GM10266 (cell line): ENCODE measurements around the gene MR1.

Experiments
- DNase-seq: peaks from one replicate; pipeline ENCODE4 v3.0.0; 2012; ENCODE audit errors: extremely low spot score
- CTCF ChIP-seq: IDR thresholded peaks from 2 replicates; pipeline ENCODE4 v1.5.1; 2012; ENCODE audit warnings: mild to moderate bottlenecking, low read depth; ENCODE audit not compliant: control insufficient read depth, insufficient read depth; ENCODE audit errors: missing control alignments

MR1 gene

DNA sequence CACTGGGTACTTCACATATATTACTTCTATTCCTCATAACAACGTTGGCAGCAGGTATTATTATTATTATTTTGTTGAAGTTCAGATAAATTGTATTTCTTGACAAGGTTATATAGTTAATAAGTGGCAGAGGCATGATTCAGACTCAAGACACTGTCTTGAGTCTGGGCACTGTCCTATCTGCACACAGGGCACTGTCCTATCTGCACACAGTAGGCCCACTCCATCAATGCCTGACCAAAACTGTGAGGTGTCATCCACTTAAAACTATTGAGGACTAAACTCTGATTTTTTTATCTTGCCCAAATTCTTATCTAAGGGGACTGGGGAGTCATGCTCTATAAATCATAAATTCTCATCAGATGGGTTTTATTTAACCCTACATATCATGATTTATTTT, 30.9 kb downstream of the MR1 start:
- no peak for DNase-seq
- TF ChIP-seq CTCF, result no peak

DNA sequence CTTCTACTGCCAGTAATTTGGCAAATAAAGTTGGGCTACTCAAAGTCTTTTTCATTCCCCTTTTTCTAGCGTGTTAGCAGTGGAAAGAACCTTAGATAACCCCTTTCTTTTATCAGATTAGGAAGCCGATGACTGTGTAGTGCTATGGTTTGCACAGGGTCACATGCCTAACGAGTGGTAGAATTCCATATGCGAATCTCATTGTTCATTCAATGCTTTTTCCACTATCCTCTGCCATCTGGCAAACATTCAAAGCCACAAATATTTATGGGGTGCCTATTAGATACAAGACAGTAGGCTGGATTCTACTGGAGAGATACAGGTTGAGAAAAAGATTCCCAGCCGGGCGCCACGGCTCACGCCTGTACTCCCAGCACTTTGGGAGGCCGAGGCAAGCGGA, 39.9 kb downstream of the MR1 start:
- TF ChIP-seq CTCF, result no peak
- DNase-seq, result no peak

DNA sequence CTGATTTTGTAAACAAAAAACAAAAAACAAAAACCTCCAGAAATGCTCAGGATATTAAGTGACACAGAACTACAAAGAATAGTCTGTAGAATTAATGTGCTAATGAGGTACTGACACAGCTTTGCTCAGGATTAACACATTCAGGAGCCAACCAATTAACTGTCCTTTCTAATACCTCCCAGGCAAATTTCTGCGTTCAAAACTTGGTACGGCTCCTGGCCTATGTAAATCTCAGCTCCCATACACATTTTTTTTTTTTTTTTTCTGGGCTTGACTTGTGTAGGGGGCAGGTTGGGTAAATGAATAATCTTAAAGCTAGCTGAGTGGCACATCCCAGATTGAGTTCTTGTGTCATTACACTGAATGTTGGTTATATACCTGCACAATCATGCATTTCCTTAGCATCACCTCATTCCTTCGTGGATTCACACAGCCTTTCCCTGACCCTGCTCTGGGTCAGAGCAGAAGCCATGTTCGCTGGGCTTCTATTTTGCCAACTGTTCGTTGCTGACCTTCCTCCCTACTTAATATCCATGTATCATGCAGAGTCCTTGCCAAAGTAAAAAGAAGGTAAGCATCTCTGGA, 42.1 kb downstream of the MR1 start:
- no peak for TF ChIP-seq CTCF
- DNase-seq, result no peak

- TF ChIP-seq CTCF, result no peak
- DNase-seq, result no peak
Measured at GRCh38 chr1:181076852-181077251, 43.1 kb downstream of the MR1 start.

DNA sequence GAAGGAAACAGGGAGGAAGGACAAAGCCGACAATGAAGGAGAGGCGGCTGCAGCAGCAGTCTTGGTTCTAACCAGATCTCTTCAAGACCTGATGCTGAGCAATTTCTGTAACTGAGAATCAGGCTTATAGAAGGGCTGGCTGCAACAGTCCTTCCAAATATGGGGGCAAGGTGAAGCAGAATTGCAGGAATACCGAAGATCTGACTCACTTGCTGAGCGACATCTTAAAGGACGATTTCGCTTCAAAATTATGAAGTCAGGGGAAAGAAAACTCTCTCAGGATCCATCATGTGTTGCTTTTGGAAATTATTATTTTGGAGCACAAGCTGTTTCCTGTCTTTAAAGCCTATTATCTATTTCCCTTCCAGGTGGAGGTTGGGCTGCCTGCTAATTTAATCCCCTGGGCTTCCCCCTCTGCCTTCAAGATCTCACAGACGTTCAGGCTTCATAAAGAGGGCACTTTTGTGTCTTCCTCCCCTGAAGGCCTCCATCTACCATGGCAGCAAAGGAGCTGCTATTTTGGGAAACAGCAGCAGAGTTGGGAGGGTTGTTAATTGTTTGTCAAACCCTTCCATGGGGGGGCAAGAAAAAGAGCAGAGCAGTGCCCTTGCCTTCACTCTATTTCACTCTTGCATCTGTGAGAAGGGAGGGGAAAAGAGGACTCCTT, 43.9 kb downstream of the MR1 start:
- TF ChIP-seq CTCF, result no peak
- DNase-seq, result no peak

GRCh38 chr1:181079382-181079781, 45.6 kb downstream of the MR1 start:
- DNase-seq, result no peak
- no peak for TF ChIP-seq CTCF

DNA sequence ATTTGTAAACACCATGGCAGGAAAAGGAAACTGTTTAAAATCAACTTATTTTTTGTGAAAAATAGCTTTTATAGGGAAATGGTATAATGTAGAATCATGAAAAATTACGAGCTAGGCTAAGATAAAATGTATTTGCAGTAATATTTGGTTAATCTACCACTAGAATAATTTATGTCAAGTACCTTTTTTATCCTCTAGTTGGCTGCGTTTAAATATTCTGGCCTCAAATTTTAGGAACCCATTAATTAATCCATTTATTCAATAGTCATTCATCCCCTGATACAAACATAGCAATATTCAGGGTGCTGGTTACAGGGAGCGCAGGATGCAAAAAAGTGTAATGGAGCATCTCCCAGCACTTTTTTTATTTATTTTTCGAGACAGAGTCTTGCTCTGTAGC, 46.1 kb downstream of the MR1 start:
- no peak for TF ChIP-seq CTCF
- DNase-seq, result no peak
